Mammary epithelial cell (primary cell): ENCODE results near the gene ZC3HAV1L.
"Not testable (repeated sequence)": the region's sequence is repeated elsewhere in the genome, so short reads cannot be mapped to it uniquely, and the experiment has no call there.

Experiments used
- CTCF ChIP-seq, 2 donors: IDR thresholded peaks in 1 of 2; conservative IDR thresholded peaks in 1 of 2; 2 replicates each; pipeline ENCODE4 v1.5.1; 2011 to 2012; ENCODE audit warnings: inconsistent platforms in 2 of 2, low read length in 2 of 2, mild to moderate bottlenecking in 2 of 2, control low read depth in 1 of 2, low read depth in 1 of 2; ENCODE audit not compliant: insufficient read depth in 1 of 2; ENCODE audit errors: extremely low read depth in 1 of 2
- EZH2 ChIP-seq: IDR thresholded peaks from 2 replicates; pipeline ENCODE4 v1.6.1; 2012; ENCODE audit warnings: low read length, inconsistent platforms, borderline replicate concordance

- TF ChIP-seq CTCF (conservative IDR thresholded peaks at IDR 0.05 in 1 of 2, IDR thresholded peaks at IDR 0.05 in 1 of 2; ENCODE audit: extremely low read depth in 1 of 2, insufficient read depth in 1 of 2, low read depth in 1 of 2, low read length in 2 of 2); EZH2: not testable (repeated sequence)
These were observed 59.7 kb downstream of the ZC3HAV1L start for GRCh38 chr7:138976161-138976560.
